ENCODE data around the gene TBX19.

DNA sequence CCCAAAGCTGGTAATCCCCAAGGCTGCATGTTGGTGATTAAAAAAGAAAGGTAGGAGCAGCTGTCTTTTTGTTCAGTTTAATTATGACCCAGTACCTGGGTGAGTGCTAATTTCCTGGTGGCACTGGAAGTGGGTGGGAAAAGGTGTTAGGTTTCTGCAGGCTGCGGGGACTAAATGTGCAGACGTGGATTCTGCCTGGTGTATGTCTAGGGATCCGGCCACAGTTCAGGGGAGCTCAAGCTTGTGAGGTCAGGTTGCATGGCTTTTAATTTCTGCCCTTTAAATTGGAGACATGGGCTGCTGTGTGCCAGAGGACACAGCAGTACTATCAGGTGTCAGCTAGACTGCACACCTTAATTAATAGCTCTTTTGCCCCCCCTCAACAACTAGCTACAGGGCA is 20.3 kb upstream of the TBX19 start:
- no peak for TF ChIP-seq POLR2A (IDR thresholded peaks at IDR 0.05)
- no peak for TF ChIP-seq CTCF (IDR thresholded peaks at IDR 0.05)
- TF ChIP-seq EP300 (IDR thresholded peaks at IDR 0.05) = no peak

Data from gastroesophageal sphincter (tissue), 3 donors.